HUES6 (cell line): ENCODE data around the gene C19orf47.

ENCODE experiments used
- H3K27ac ChIP-seq: 2 replicates; pipeline ENCODE4 v1.7.0; 2013; ENCODE audit warnings: low read depth, mild to moderate bottlenecking, low read length, inconsistent platforms
- H3K27me3 ChIP-seq: 2 replicates; pipeline ENCODE4 v1.6.1; 2013; ENCODE audit warnings: low read length; ENCODE audit not compliant: control insufficient read depth, insufficient read depth
- H3K36me3 ChIP-seq: 2 replicates; pipeline ENCODE4 v1.6.1; 2013; ENCODE audit warnings: low read length; ENCODE audit not compliant: control insufficient read depth, insufficient read depth
- H3K4me1 ChIP-seq: 2 replicates; pipeline ENCODE4 v1.6.1; 2013; ENCODE audit warnings: low read length; ENCODE audit not compliant: control insufficient read depth, insufficient read depth
- H3K4me3 ChIP-seq: 2 replicates; pipeline ENCODE4 v1.5.1; 2013; ENCODE audit warnings: low read depth, low read length
- H3K9ac ChIP-seq: one replicate; pipeline ENCODE4 v1.6.1; 2013; ENCODE audit warnings: mild to moderate bottlenecking, low read length
- H3K9me3 ChIP-seq: 2 replicates; pipeline ENCODE4 v1.6.1; 2013; ENCODE audit warnings: low read depth, low read length; ENCODE audit not compliant: control insufficient read depth, insufficient read depth

The C19orf47 gene, protein sequence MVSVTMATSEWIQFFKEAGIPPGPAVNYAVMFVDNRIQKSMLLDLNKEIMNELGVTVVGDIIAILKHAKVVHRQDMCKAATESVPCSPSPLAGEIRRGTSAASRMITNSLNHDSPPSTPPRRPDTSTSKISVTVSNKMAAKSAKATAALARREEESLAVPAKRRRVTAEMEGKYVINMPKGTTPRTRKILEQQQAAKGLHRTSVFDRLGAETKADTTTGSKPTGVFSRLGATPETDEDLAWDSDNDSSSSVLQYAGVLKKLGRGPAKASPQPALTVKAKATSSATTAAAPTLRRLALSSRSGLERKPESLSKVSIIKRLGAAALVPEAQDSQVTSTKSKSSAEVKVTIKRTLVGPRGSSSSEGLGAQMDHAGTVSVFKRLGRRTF

DNA sequence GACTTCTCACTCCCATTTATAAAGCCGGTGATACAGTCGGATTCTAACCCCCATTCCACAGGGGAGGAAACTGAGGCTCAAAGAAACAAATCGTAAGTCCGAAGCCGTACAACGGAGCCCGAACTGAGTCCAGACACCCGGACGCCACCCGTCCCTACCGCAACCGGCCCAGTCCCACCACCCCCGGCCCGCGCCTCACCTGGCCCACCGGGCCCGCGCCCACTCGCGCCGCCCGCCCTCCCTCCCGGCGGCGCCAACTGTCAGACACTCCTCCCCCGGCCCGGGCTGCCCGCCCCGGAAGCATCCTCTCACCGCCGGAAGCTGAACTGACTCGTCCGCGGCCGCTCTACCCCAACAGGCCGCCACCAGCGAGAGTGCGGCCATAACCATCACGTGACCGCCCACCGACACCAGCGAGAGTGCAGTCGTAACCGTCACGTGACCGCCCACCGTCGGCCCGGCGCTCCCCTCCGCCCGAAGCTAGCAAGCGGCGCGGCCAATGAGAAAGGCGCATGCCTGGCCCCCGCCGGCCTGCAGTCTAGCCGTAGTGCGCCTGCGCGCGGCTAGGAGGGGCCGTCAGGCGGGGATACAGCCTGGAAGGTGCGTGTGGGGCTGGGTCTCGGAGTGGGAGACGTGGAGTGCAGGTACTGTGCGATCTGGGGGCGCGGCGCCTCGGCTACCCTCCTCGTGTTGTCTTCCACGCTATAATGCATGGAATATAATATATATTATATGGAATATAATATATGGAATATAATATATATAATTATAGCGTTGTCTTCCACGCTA lies at the start of gene C19orf47, which contains the start of gene PLD3:
C19orf47 (minus strand) TSS at position 273 of the 789 bp plus-strand sequence. CDS start 6,540 bp downstream, outside the sequence.
PLD3 (plus strand) TSS at position 571 of the 789 bp plus-strand sequence. CDS start 17,789 bp downstream, outside the sequence.
- H3K9me3 ChIP-seq = no peaks in the 10 kb centered on the region
- no peaks in the 10 kb centered on the region for H3K36me3 ChIP-seq
- peak within 1 kb of the TSS; percentile 52 for H3K9ac ChIP-seq
- no peak within 1 kb of the TSS; the same call in 1 of the 2 replicates for H3K27ac ChIP-seq
- H3K27me3 ChIP-seq = no peaks in the 10 kb centered on the region
- H3K4me3 ChIP-seq = peak within 1 kb of the TSS; percentile 98
- peaks cover 3% of the 10 kb centered on the region; the same call in 1 of the 2 replicates for H3K4me1 ChIP-seq

DNA sequence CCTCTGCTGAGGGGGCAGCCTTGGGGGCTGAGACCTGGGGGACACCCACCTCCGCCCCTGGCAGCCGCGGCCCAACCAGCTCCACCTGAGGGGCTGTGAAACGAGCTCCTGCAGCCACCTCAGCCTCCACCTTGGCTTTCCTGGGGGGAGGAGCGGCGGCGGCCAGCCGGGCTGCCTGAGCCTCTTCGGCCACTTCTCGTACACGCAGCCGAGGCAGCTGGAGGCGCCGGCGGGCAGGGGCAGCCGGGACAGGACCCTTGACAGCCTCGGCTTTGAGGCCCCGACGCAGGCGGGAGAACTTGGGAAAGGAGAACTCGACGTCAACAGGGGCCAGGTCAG lies 49.3 kb upstream of the C19orf47 start:
- Histone ChIP-seq H3K4me1 (peaks cover 6% of the 10 kb centered on the region), H3K4me3 (no peak overlapping the region), H3K27me3 (peaks cover 33% of the 10 kb centered on the region), H3K9me3 (no peaks in the 10 kb centered on the region), H3K9ac (no peak overlapping the region), H3K27ac (no peak overlapping the region), H3K36me3 (no peaks in the 10 kb centered on the region)

DNA sequence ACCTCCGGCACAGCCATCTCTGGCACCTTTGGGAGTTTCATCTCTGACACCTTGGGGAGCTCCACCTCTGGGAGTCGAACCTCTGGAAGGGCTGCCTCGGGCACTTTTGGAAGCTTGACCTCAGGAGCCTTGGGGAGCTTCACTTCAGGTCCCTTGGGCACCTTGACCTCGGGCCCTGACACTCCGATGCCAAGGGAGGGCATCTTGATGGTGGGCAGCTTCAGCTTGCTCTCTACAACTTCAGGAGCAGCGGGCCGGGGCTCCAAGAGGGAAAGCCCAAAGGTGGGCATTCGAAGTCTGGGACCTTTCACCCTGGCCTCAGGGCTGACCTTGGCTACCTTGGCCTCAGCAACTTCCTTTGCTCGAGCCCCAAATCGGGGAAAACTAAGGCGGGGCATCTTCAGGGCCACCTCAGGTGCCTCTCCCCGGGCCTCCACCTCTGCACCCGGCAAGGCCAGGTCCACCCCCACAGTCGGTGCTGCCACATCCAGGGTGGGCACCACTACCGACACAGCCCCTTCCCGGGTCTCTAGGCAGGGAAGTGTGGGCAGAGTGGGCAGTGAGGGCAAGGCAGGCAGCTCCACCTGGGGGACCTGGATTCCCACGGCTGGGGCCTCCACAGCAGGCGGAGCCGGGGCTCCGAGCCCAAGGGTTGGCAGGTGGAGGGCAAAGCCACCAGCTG lies 48.8 kb upstream of the C19orf47 start:
- Histone ChIP-seq H3K27ac (no peak overlapping the region), H3K9me3 (no peaks in the 10 kb centered on the region), H3K27me3 (peaks cover 33% of the 10 kb centered on the region), H3K36me3 (no peaks in the 10 kb centered on the region), H3K4me3 (no peak overlapping the region), H3K4me1 (peaks cover 6% of the 10 kb centered on the region), H3K9ac (no peak overlapping the region)

DNA sequence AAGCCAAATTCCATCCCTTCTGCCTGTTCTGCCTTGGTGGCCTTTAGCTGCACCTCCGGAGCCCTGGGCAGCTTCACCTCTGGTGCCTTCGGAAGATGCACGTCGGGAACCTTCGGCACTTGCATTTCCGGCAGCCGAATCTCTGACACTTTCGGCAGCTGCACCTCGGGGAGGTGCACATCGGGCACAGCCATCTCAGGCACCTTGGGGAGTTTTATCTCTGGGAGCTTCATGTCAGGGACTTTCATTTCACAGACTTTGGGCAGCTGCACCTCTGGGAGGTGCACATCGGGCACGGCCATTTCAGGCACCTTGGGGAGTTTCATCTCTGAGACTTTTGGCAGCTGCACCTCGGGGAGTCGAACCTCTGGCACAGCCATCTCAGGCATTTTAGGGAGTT lies 47.8 kb upstream of the C19orf47 start:
- Histone ChIP-seq H3K9me3 (no peaks in the 10 kb centered on the region), H3K9ac (no peak overlapping the region), H3K27me3 (peaks cover 33% of the 10 kb centered on the region), H3K4me1 (peaks cover 6% of the 10 kb centered on the region), H3K36me3 (no peaks in the 10 kb centered on the region), H3K4me3 (no peak overlapping the region), H3K27ac (no peak overlapping the region)

DNA sequence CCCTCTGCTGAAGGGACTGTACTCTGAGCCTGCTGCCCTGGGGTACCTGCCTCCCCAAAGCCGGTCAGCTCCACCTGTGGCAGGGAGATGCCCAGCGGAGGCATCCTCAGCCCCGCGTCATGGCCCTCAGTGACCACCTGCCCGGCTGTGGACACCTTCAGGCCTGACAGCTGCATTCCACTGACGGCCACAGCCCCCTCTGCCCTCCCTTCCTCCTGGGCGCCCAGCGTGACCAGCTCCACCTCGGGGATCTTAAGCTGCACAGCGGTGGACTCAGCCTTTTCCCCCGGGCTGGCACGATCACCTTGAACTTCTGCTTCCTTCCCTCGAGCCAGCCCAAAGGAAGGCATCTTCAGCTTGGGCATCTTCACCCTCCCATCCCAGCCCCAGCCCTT lies 46.6 kb upstream of the C19orf47 start:
- H3K9me3 ChIP-seq = no peaks in the 10 kb centered on the region
- no peak overlapping the region for H3K27ac ChIP-seq
- peaks cover 33% of the 10 kb centered on the region for H3K27me3 ChIP-seq
- no peaks in the 10 kb centered on the region for H3K36me3 ChIP-seq
- H3K9ac ChIP-seq = no peak overlapping the region
- H3K4me3 ChIP-seq = no peak overlapping the region
- H3K4me1 ChIP-seq = peaks cover 6% of the 10 kb centered on the region

DNA sequence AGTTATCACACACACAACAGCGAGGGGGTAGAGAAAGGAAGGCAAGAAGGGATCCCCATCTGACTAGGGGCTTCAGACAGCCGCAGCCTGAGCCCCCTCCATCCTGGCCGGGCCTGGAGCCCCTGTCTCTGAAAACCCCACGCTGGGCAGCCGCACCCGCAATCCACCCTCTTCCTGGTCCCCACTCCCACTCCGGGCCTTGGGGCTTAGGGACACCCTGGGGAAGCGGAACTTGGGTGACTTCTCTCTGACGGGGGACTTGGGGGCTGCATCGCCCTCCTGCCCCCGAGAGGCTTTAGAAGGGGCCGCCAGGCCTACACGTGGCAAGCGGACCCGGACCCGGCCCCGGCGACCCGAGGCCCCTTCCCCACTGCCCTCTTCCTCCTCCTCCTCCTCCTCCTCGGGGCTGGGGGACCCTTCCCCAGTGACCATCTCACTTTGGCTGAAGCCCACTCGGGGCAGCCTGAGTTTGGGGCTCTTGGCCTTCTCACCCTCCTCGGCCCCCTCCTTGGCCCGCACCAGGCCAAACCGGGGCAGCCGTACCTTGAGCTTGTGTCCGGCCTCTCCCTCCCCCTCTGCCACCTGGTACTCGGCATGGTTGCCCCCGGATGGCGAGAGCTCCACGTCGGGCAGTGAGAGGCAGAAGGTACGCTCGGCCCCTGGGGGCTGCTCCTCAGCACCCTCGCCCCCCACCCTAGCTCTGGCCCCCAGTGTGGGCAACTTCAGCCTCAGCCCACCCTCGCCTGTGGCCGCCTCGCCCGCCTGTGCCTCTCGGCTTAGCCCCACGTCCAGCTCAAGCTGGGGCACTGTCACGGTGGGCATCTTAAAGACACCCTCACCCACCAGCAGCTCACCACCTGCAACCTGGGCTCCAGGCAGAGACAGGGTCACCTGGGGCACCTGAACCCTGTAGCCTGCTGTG lies 46.0 kb upstream of the C19orf47 start:
- Histone ChIP-seq H3K27me3 (peaks cover 30% of the 10 kb centered on the region), H3K27ac (no peak overlapping the region), H3K9me3 (no peaks in the 10 kb centered on the region), H3K36me3 (no peaks in the 10 kb centered on the region), H3K4me3 (no peak overlapping the region), H3K9ac (no peak overlapping the region), H3K4me1 (peaks cover 6% of the 10 kb centered on the region)

DNA sequence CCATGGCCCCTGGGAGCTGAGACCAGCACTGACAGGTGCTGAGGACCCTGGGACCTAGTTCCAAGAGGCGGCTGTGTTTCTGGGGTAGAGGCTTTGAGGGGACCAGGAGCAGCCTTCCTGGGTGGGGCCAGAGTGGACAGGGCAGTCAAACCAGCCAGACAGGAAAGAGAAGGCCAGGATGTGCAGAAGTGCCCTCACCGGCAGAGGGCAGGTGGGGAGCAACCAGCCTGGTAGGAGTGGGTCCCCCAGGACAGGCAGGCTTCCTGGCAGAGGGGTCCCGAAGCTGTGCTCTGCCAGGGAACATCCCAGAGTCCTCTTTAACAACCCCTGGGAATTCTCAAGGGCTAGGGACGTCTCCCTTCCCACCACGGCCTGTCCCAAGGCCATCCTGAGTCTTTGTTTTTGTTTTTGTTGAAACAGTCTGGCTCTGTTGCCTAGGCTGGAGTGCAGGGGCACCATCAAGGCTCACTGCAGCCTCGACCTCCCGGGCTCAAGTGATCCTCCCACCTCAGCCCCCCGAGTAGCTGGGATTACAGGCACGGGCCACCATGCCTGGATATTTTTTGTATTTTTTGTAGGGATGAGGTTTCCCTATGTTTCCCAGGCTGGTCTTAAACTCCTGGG lies 44.8 kb upstream of the C19orf47 start:
- Histone ChIP-seq H3K4me3 (no peak overlapping the region), H3K9me3 (no peaks in the 10 kb centered on the region), H3K36me3 (no peaks in the 10 kb centered on the region), H3K27me3 (peaks cover 24% of the 10 kb centered on the region), H3K27ac (no peak overlapping the region), H3K9ac (no peak overlapping the region), H3K4me1 (no peaks in the 10 kb centered on the region)

DNA sequence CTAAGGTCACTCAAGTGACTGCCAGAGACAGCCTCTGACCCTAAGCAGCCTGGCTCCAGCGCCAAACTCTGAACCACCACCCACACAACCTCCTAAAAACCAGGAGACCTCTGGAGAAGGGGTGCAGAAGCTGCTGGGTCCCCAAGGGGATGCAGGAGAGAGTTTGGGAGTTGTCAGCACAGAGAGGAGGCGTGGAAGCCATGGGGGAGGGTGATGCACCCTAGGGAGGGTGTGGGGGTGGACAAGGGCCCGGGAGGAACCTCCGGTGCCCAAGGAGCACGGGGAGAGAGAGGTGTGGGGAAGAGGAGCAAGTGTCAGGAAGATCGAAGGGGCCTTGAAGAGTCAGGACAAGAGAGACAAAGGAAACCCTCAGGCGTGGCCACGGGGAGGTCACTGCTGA lies 43.9 kb upstream of the C19orf47 start:
- Histone ChIP-seq H3K4me3 (no peak overlapping the region), H3K36me3 (no peaks in the 10 kb centered on the region), H3K9me3 (no peaks in the 10 kb centered on the region), H3K27me3 (peaks cover 15% of the 10 kb centered on the region; the same call in 1 of the 2 replicates), H3K27ac (no peak overlapping the region), H3K9ac (no peak overlapping the region), H3K4me1 (no peaks in the 10 kb centered on the region)

DNA sequence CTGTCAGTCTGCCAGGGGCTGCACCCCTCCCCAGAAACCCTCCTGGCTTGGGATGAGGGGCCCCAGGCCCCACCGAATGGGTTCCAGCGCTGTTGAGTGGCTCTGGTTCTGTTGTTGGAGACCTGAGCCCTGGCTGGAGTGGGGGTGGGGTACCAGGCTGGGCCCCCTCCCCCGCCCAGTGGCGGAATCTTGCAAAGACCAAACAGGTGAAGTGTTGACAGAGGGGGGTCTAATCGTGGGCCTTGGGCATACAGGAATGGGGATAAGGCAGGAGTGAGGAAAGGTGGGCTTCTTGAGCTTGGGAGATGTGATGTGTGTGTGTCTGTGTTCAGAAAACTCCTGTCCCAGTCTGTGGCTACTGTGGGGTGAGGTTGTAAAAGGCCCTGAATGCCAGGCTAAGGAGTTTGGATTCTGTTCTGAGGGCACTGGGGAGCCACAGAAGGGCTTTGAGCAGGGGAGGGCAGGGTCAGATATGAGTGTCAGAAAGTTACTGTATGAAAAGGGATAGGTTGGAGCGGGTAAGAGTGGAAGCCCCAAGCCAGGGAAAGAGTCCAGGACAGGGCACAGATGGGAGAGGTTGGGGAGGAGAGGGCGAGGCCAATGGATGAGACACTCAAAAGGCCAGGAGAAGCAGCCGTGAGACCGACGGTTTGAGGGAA lies 42.0 kb upstream of the C19orf47 start, which contains the start of gene HIPK4:
HIPK4 (minus strand) TSS at position 98 of the 659 bp plus-strand sequence. CDS start 279 bp downstream, outside the sequence.
- no peaks in the 10 kb centered on the region for H3K36me3 ChIP-seq
- no peaks in the 10 kb centered on the region for H3K27me3 ChIP-seq
- no peak within 1 kb of the TSS for H3K4me3 ChIP-seq
- no peaks in the 10 kb centered on the region for H3K4me1 ChIP-seq
- no peak within 1 kb of the TSS for H3K27ac ChIP-seq
- H3K9me3 ChIP-seq = no peaks in the 10 kb centered on the region
- H3K9ac ChIP-seq = no peak within 1 kb of the TSS
